Panc1 (cell line): ENCODE results near the gene SPATC1L. TPM values are rescaled to one million over a fixed set of nuclear protein-coding genes. Genes with fewer than 3 reads are reported as not detected.

Experiments
- ATAC-seq: fragments of 200-7000 bp; cut with Tn5 transposase; 2 replicates; pipeline ENCODE4 v1.9.1; 2020; ENCODE audit warnings: mild to moderate bottlenecking, moderate library complexity
- BruUV-seq: library from RNA; stranded (reverse); fragments of 400-500 nt; replicated peaks from 2 replicates; lab custom pipeline; 2021; lab: Mats Ljungman, UMichigan
- CTCF ChIA-PET: fragments of 300-600 bp; sonication (Branson Sonifier 250); formaldehyde crosslinking; loops from one replicate; lab custom pipeline; 2022; ENCODE audit warnings: antibody characterized with exemption; lab: Charles Lee
- POLR2A ChIA-PET: fragments of 300-600 bp; sonication (Branson Sonifier 250); formaldehyde crosslinking; loops from one replicate; lab custom pipeline; 2022; ENCODE audit warnings: antibody characterized with exemption; lab: Charles Lee
- DNase-seq: peaks from one replicate; pipeline ENCODE4 v3.0.0-alpha.2; 2010; ENCODE audit warnings: low read depth, low spot score
- H3K27ac ChIP-seq: 2 replicates; pipeline ENCODE4 v1.5.1; 2011; ENCODE audit warnings: mild to moderate bottlenecking, low read length, inconsistent platforms
- H3K27me3 ChIP-seq: fragments of 200-500 bp; sonication (Bioruptor generic); 2 replicates; pipeline ENCODE4 v1.6.0; 2014; ENCODE audit warnings: low read length, inconsistent platforms; ENCODE audit not compliant: control insufficient read depth, insufficient read depth
- H3K36me3 ChIP-seq: fragments of 200-500 bp; sonication (Bioruptor generic); 2 replicates; pipeline ENCODE4 v1.5.1; 2014; ENCODE audit warnings: inconsistent platforms, mild to moderate bottlenecking, low read length, moderate library complexity; ENCODE audit not compliant: control insufficient read depth, insufficient read depth
- H3K4me1 ChIP-seq: 2 replicates; pipeline ENCODE4 v1.5.1; 2011; ENCODE audit warnings: inconsistent platforms, mild to moderate bottlenecking, low read length, moderate library complexity; ENCODE audit not compliant: control insufficient read depth, insufficient read depth
- H3K4me3 ChIP-seq, 2 experiments: 2 replicates each; pipeline ENCODE4 v1.5.1; 2011 to 2012; ENCODE audit warnings: low read depth in 2 of 2, low read length in 2 of 2, mild to moderate bottlenecking in 2 of 2, inconsistent platforms in 1 of 2, moderate library complexity in 1 of 2
- H3K9me3 ChIP-seq: fragments of 200-500 bp; sonication (Bioruptor generic); 2 replicates; pipeline ENCODE4 v1.5.1; 2014; ENCODE audit warnings: low read depth, mild to moderate bottlenecking, inconsistent platforms, low read length, moderate library complexity; ENCODE audit not compliant: control insufficient read depth, insufficient read depth
- CTCF ChIP-seq: fragments of 450-650 bp; IDR thresholded peaks from 2 replicates; pipeline ENCODE4 v1.5.1; 2017; ENCODE audit warnings: mild to moderate bottlenecking
- POLR2AphosphoS5 ChIP-seq: IDR thresholded peaks from 2 replicates; pipeline ENCODE4 v1.6.1; 2012; ENCODE audit warnings: mild to moderate bottlenecking, low read depth, low read length, moderate library complexity
- REST ChIP-seq, 2 experiments: IDR thresholded peaks; 2 replicates each; pipeline ENCODE4 v1.6.1; 2011 to 2012; ENCODE audit warnings: low read depth in 2 of 2, control low read depth in 1 of 2, low read length in 1 of 2, mild to moderate bottlenecking in 1 of 2, moderate library complexity in 1 of 2; ENCODE audit not compliant: insufficient read depth in 1 of 2
- SIN3A ChIP-seq: IDR thresholded peaks from 2 replicates; pipeline ENCODE4 v1.6.1; 2012; ENCODE audit warnings: low read depth, mild to moderate bottlenecking, low read length, moderate library complexity, borderline replicate concordance; ENCODE audit not compliant: insufficient read depth
- TCF7L2 ChIP-seq: IDR thresholded peaks from 2 replicates; pipeline ENCODE4 v1.6.1; 2011; ENCODE audit warnings: mild to moderate bottlenecking, low read depth, low read length, inconsistent platforms
- in situ Hi-C: cut with HindIII; loops from 2 replicates; pipeline ENCODE4 v1.10.0; 2016; ENCODE audit warnings: low sequenced_read_pairs, low pct_unique_long_range_greater_than_20kb
- intact Hi-C: fragments of 100-400 bp; cut with micrococcal nuclease; formaldehyde crosslinking; loops from one replicate; pipeline ENCODE4 v1.10.0; 2022; ENCODE audit not compliant: unreplicated experiment
- total RNA-seq: library from RNA; stranded (reverse); gene quantifications from one replicate; pipeline ENCODE4 v1.2.1, GENCODE V29; 2021; ENCODE audit not compliant: unreplicated experiment

Gene SPATC1L
- total RNA-seq, 1 experiment from 2014 or later = 0.26 TPM

GRCh38 chr21:46172863-46173528 is 11.3 kb downstream of the SPATC1L start:
- Histone ChIP-seq H3K27me3 (no peaks in the 10 kb centered on the region), H3K36me3 (no peaks in the 10 kb centered on the region), H3K9me3 (no peaks in the 10 kb centered on the region), H3K4me1 (no peaks in the 10 kb centered on the region), H3K4me3 (no peak overlapping the region), H3K27ac (no peak overlapping the region)
- TF ChIP-seq POLR2AphosphoS5 (no peak), SIN3A (no peak), REST (IDR thresholded peaks at IDR 0.05; ENCODE audit: insufficient read depth in 1 of 2, low read depth in 2 of 2, low read length in 1 of 2) (no peak)
- intact Hi-C loops (no loop called here), in situ Hi-C loops (no loop called here)
- ATAC-seq (no peak), DNase-seq (no peak)
- BruUV-seq = no TSS peak
- ChIA-PET CTCF (no interaction called here), POLR2A (no interaction called here)

GRCh38 chr21:46171996-46172862 is 12.0 kb downstream of the SPATC1L start:
- ChIA-PET POLR2A (no interaction called here), CTCF (no interaction called here)
- TF ChIP-seq SIN3A = no peak
- no peak for TF ChIP-seq POLR2AphosphoS5
- no peak for TF ChIP-seq CTCF
- TF ChIP-seq REST (IDR thresholded peaks at IDR 0.05; ENCODE audit: insufficient read depth in 1 of 2, low read depth in 2 of 2, low read length in 1 of 2) = no peak
- no peak for TF ChIP-seq TCF7L2
- in situ Hi-C loops = no loop called here
- no TSS peak for BruUV-seq
- Histone ChIP-seq H3K36me3 (no peaks in the 10 kb centered on the region), H3K4me1 (no peaks in the 10 kb centered on the region), H3K27ac (no peak overlapping the region), H3K9me3 (no peaks in the 10 kb centered on the region), H3K4me3 (no peak overlapping the region), H3K27me3 (no peaks in the 10 kb centered on the region)
- intact Hi-C loops = no loop called here
- ATAC-seq (no peak), DNase-seq (no peak)
